D721Med (cell line): ENCODE data around the gene MTCH1.
"Not testable (repeated sequence)": the region's sequence is repeated elsewhere in the genome, so short reads cannot be mapped to it uniquely, and the experiment has no call there.

ENCODE experiments used
- DNase-seq: peaks from one replicate; pipeline ENCODE4 v3.0.0; 2011; ENCODE audit warnings: low spot score; ENCODE audit not compliant: insufficient read length
- FAIRE-seq: peaks from 2 replicates; lab custom pipeline; 2011; peaks lifted over from hg19 to GRCh38; lab: Jason Lieb, UNC
- TF ChIP-seq, protein P1 (sequence below): IDR thresholded peaks from 2 replicates; pipeline ENCODE4 v1.5.1; 2012; ENCODE audit warnings: mild to moderate bottlenecking, control low read depth; ENCODE audit not compliant: insufficient read depth; ENCODE audit errors: missing control alignments

The MTCH1 gene

GRCh38 chr6:36998723-36999038 is 12.7 kb upstream of the MTCH1 start:
- FAIRE-seq (no peak), DNase-seq (no peak)
- TF ChIP-seq, protein P1, sequence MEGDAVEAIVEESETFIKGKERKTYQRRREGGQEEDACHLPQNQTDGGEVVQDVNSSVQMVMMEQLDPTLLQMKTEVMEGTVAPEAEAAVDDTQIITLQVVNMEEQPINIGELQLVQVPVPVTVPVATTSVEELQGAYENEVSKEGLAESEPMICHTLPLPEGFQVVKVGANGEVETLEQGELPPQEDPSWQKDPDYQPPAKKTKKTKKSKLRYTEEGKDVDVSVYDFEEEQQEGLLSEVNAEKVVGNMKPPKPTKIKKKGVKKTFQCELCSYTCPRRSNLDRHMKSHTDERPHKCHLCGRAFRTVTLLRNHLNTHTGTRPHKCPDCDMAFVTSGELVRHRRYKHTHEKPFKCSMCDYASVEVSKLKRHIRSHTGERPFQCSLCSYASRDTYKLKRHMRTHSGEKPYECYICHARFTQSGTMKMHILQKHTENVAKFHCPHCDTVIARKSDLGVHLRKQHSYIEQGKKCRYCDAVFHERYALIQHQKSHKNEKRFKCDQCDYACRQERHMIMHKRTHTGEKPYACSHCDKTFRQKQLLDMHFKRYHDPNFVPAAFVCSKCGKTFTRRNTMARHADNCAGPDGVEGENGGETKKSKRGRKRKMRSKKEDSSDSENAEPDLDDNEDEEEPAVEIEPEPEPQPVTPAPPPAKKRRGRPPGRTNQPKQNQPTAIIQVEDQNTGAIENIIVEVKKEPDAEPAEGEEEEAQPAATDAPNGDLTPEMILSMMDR, result no peak

DNA sequence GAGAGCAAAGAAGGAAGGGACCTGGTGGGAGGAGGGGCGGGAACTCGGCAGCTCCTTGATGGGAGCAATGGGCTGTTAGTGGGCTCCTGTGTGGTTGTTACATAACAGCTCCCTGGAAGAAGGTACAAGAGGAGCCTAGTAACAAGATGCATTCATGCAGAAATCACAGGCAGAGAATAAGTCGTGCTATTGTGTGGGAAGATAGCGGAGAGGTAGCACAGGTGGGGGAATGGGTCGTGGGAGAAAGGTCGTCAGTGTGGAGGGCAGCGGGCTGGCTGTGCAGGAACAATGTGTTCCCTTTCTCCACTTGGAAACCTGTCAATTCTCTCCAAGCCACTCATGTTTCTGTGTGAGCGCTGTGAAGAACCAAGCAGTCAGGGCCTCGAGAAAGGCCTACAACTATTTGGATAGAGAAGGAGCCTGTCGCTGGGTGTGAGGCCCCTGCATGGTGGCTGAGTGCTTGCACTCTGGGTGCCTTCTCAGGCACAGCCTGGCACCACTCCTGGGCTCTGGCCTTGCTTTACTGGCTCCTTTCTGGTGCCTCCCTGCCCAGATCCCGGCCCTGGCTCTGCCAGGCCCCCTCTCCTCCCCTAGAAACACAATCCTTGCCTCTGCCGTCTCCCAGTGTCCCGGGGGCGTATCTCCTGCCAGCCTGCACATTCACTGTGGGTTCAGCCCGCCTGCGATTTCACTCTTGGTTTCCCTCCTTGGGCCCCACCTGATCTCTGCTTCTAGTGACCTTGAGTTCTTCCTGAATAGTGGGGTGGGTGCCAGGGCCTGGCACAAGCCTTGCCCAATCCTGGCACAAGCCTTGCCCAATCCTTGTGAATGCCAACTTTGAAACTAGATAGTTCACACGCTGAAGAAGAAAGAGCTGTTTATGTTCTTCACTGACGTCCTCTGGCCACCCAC is 12.1 kb upstream of the MTCH1 start:
- no peak for DNase-seq
- no peak for FAIRE-seq
- TF ChIP-seq, protein P1, result no peak

DNA sequence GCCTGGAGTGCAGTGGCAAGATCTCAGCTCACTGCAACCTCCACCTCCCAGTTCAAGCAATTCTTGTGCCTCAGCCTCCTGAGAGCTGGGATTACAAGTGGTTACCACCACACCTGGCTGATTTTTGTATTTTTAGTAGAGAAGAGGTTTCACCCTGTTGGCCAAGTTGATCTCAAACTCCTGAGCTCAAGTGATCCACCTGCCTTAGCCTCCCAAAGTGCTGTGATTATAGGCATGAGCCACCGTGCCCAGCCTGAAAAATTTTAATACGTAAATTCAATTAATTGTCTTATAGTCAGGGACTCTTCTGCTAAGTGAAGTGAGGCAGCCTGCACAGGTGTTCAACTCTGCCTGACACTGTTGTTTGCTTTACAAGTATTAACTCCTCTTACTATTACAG is 4.4 kb upstream of the MTCH1 start:
- DNase-seq, result not testable (repeated sequence)

GRCh38 chr6:36989264-36989663 is 3.3 kb upstream of the MTCH1 start:
- no peak for DNase-seq
- FAIRE-seq, result no peak
- TF ChIP-seq, protein P1, result no peak

More for the DNA sequence above, 4.4 kb upstream of the MTCH1 start:
- FAIRE-seq, result not testable (repeated sequence)

GRCh38 chr6:36986704-36987047 is 680 bp upstream of the MTCH1 start:
- FAIRE-seq (no peak), DNase-seq (no peak)
- TF ChIP-seq, protein P1, result no peak

DNA sequence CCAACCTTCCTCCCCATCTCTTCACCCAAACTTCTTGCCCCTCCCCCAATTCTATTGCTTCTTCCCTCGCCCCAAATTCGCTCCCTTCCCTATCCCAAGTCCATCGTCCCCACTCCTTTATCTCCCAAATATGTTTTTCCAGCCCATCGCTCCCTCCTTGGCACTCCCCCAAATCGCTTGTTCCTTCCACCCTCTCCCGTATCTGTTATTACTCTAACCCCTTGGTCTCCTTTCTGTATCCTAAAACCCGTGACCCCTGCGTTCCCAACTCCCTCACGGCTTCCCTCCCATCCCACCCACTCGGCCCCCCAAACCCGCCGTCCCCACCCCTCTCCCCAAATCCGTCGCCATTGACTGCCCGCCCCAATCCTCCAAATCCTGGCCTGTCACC is 584 bp downstream of the MTCH1 start:
- FAIRE-seq, result no peak
- TF ChIP-seq, protein P1, result no peak
- no peak for DNase-seq

- DNase-seq, result no peak
- no peak for FAIRE-seq
- TF ChIP-seq, protein P1, result no peak
Observed at GRCh38 chr6:36984581-36985416, 1.2 kb downstream of the MTCH1 start.
